ENCODE measurements around the gene IFT57. TPM values are rescaled to one million over a fixed set of nuclear protein-coding genes. Genes with fewer than 3 reads are reported as not detected.

IFT57 gene
- total RNA-seq, 1 donor from 2014 or later: 21.4 TPM

- peaks cover 6% of the 10 kb centered on the region for H3K4me1 Mint-ChIP-seq (ENCODE audit: low read depth, unreplicated experiment)
- no peak overlapping the region for H3K27ac Mint-ChIP-seq (ENCODE audit: unreplicated experiment)
- DNase-seq: no peak
- no peaks in the 10 kb centered on the region for H3K27me3 Mint-ChIP-seq (ENCODE audit: unreplicated experiment)
- no peaks in the 10 kb centered on the region for H3K36me3 Mint-ChIP-seq (ENCODE audit: unreplicated experiment)
- TF ChIP-seq CTCF (IDR thresholded peaks at IDR 0.05; ENCODE audit: partially characterized antibody, unreplicated experiment): no peak
- H3K4me3 Mint-ChIP-seq (ENCODE audit: unreplicated experiment): no peak overlapping the region
- H3K9me3 Mint-ChIP-seq (ENCODE audit: unreplicated experiment): no peaks in the 10 kb centered on the region
Observed at GRCh38 chr3:108130236-108130635, 92.0 kb downstream of the IFT57 start.

GRCh38 chr3:108127301-108127988 lies 94.8 kb downstream of the IFT57 start:
- H3K27ac Mint-ChIP-seq (ENCODE audit: unreplicated experiment): no peak overlapping the region
- no peaks in the 10 kb centered on the region for H3K27me3 Mint-ChIP-seq (ENCODE audit: unreplicated experiment)
- peaks cover 14% of the 10 kb centered on the region for H3K4me1 Mint-ChIP-seq (ENCODE audit: low read depth, unreplicated experiment)
- TF ChIP-seq CTCF (IDR thresholded peaks at IDR 0.05; ENCODE audit: partially characterized antibody, unreplicated experiment): no peak
- H3K9me3 Mint-ChIP-seq (ENCODE audit: unreplicated experiment): peaks cover 2% of the 10 kb centered on the region
- DNase-seq: no peak
- H3K4me3 Mint-ChIP-seq (ENCODE audit: unreplicated experiment): no peak overlapping the region
- no peaks in the 10 kb centered on the region for H3K36me3 Mint-ChIP-seq (ENCODE audit: unreplicated experiment)

GRCh38 chr3:108126348-108126747 lies 95.9 kb downstream of the IFT57 start:
- peaks cover 14% of the 10 kb centered on the region for H3K4me1 Mint-ChIP-seq (ENCODE audit: low read depth, unreplicated experiment)
- peaks cover 2% of the 10 kb centered on the region for H3K9me3 Mint-ChIP-seq (ENCODE audit: unreplicated experiment)
- no peak for TF ChIP-seq CTCF (IDR thresholded peaks at IDR 0.05; ENCODE audit: partially characterized antibody, unreplicated experiment)
- H3K27me3 Mint-ChIP-seq (ENCODE audit: unreplicated experiment): no peaks in the 10 kb centered on the region
- DNase-seq: no peak
- H3K36me3 Mint-ChIP-seq (ENCODE audit: unreplicated experiment): no peaks in the 10 kb centered on the region
- H3K4me3 Mint-ChIP-seq (ENCODE audit: unreplicated experiment): no peak overlapping the region
- H3K27ac Mint-ChIP-seq (ENCODE audit: unreplicated experiment): no peak overlapping the region

- TF ChIP-seq CTCF (IDR thresholded peaks at IDR 0.05; ENCODE audit: partially characterized antibody, unreplicated experiment): no peak
- peaks cover 2% of the 10 kb centered on the region for H3K9me3 Mint-ChIP-seq (ENCODE audit: unreplicated experiment)
- DNase-seq: no peak
- no peaks in the 10 kb centered on the region for H3K36me3 Mint-ChIP-seq (ENCODE audit: unreplicated experiment)
- no peak overlapping the region for H3K4me3 Mint-ChIP-seq (ENCODE audit: unreplicated experiment)
- peaks cover 14% of the 10 kb centered on the region for H3K4me1 Mint-ChIP-seq (ENCODE audit: low read depth, unreplicated experiment)
- H3K27me3 Mint-ChIP-seq (ENCODE audit: unreplicated experiment): no peaks in the 10 kb centered on the region
- no peak overlapping the region for H3K27ac Mint-ChIP-seq (ENCODE audit: unreplicated experiment)
Observed at GRCh38 chr3:108125550-108126071, 96.6 kb downstream of the IFT57 start.

GRCh38 chr3:108125153-108125543 lies 97.1 kb downstream of the IFT57 start:
- no peak for DNase-seq
- H3K27me3 Mint-ChIP-seq (ENCODE audit: unreplicated experiment): no peaks in the 10 kb centered on the region
- H3K27ac Mint-ChIP-seq (ENCODE audit: unreplicated experiment): no peak overlapping the region
- H3K36me3 Mint-ChIP-seq (ENCODE audit: unreplicated experiment): no peaks in the 10 kb centered on the region
- no peak for TF ChIP-seq CTCF (IDR thresholded peaks at IDR 0.05; ENCODE audit: partially characterized antibody, unreplicated experiment)
- H3K9me3 Mint-ChIP-seq (ENCODE audit: unreplicated experiment): peaks cover 2% of the 10 kb centered on the region
- H3K4me1 Mint-ChIP-seq (ENCODE audit: low read depth, unreplicated experiment): peaks cover 14% of the 10 kb centered on the region
- H3K4me3 Mint-ChIP-seq (ENCODE audit: unreplicated experiment): no peak overlapping the region

All from glutamatergic neuron (in vitro differentiated cells).